GM13976 (cell line): ENCODE measurements around the gene CAMK2A.

Experiments used
- DNase-seq: peaks from one replicate; pipeline ENCODE4 v3.0.0; 2012; ENCODE audit warnings: low spot score
- in situ Hi-C: fragments of 300-500 bp; cut with MboI; formaldehyde crosslinking; loops from one replicate; pipeline ENCODE4 v1.12.0; 2022; ENCODE audit warnings: low sequenced_read_pairs, mixed read lengths, inconsistent platforms; ENCODE audit not compliant: unreplicated experiment
- TF ChIP-seq, protein P1 (sequence below): IDR thresholded peaks from 2 replicates; pipeline ENCODE4 v1.5.1; 2012; ENCODE audit warnings: borderline replicate concordance, mild to moderate bottlenecking; ENCODE audit not compliant: insufficient read depth; ENCODE audit errors: extremely low read depth, missing control alignments, control extremely low read depth

The CAMK2A gene

DNA sequence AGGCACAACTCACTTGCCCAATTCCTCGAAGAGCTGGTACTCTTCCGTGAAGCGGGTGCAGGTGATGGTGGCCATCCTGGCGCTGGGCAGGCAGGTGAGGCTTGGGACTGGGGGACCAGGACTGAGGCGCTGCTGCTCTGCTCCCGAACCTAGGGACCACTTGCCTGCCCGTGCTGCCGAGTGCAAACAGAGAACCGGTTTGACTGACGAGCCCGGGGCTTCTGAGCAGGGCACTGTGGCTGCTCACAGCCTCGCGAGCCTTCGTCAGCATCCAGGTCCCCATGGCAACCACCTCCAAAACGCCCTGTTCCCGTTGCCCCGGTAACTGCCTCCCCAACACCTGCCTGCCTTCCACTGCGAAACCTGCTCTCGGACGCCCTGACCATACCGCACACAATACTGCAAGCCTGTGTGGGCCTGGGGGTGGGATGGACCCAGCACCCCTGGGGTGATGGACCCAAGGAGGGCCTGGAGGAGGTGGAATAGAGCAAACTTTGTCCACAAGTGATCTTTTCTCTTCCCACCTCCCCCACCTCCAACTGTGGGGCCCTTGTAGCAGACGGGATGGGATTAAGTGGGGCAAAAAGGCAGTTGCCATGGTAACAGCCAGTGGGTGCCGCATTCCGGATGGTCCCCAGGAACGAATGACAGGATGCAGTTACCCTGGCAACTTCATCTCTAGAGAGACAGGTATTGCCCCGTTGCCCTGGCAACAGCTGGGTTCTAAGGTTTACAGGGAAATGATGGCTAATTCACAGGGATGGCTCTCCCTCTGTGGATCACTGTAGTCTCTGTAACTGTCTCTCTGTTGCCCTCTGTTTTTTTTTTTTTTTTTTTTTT lies at the start of gene CAMK2A:
Gene CAMK2A (minus strand): TSS at position 223 of the 840 bp plus-strand sequence. CDS start 148 bp downstream, at position 75.
- TF ChIP-seq, protein P1, sequence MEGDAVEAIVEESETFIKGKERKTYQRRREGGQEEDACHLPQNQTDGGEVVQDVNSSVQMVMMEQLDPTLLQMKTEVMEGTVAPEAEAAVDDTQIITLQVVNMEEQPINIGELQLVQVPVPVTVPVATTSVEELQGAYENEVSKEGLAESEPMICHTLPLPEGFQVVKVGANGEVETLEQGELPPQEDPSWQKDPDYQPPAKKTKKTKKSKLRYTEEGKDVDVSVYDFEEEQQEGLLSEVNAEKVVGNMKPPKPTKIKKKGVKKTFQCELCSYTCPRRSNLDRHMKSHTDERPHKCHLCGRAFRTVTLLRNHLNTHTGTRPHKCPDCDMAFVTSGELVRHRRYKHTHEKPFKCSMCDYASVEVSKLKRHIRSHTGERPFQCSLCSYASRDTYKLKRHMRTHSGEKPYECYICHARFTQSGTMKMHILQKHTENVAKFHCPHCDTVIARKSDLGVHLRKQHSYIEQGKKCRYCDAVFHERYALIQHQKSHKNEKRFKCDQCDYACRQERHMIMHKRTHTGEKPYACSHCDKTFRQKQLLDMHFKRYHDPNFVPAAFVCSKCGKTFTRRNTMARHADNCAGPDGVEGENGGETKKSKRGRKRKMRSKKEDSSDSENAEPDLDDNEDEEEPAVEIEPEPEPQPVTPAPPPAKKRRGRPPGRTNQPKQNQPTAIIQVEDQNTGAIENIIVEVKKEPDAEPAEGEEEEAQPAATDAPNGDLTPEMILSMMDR: no peak
- DNase-seq: no peak
- in situ Hi-C loops: no loop called here

DNA sequence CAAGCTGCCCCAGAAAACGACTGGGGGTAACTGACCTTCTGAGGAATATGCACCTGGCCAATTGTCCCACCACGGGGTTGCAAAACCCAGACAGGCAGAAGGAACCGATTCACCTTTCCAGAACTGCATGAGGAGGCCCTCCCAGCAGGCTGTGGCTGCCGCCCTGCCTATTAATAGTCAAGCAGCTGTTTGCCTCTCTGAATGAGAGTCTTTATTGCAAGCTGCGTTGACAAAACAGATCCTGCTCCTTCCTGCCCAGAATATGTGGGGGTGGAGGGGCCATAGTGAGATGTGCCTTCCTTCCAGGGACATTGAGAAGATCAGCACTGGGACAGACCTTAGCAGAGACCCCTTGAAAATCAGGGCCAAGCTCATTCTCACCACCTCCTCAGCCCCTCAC lies 49.6 kb upstream of the CAMK2A start:
- DNase-seq: no peak
- in situ Hi-C loops: no loop called here
- TF ChIP-seq, protein P1: no peak

DNA sequence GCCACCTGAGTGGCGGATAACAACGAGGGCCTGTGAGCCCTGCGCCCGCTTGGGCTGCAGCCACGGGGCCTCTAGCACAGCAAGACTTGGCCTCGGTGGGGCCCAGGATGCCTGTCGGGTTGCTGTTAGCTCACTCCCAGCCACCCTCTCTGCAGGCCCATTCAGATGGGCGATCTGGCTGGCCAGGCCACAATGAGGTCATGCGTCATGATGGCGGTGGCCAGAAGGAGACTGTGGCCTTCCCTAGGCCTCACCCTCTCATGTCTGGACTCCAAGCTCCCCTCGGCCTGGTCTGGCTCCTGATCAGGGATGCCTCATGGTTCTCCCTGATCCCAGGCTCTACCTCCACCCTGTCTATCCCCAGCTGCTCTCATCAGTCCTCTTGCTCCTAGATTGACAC lies 49.0 kb upstream of the CAMK2A start:
- DNase-seq: no peak
- in situ Hi-C loops: no loop called here

DNA sequence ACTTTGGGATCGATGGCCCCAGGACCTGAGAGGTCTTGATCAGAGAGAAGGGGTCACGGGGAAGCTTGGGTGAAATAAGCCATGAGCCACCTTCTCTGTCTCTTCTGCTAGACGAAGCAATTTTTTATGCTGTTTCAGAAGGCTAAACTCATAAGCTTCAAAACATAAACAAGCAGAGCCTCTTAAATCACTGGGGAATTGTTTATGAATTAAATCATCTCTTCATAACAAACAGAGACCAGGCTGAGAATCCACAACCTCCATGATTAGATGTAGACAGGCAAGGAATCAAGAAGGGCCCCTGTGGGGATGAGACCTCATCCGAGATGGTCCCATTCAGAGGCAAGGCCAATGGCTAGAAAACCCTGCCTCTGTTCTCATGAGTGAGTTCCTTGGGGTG lies 46.2 kb upstream of the CAMK2A start:
- DNase-seq: no peak
- in situ Hi-C loops: no loop called here
- TF ChIP-seq, protein P1: no peak

More for the DNA sequence above, 49.0 kb upstream of the CAMK2A start:
- TF ChIP-seq, protein P1: no peak

DNA sequence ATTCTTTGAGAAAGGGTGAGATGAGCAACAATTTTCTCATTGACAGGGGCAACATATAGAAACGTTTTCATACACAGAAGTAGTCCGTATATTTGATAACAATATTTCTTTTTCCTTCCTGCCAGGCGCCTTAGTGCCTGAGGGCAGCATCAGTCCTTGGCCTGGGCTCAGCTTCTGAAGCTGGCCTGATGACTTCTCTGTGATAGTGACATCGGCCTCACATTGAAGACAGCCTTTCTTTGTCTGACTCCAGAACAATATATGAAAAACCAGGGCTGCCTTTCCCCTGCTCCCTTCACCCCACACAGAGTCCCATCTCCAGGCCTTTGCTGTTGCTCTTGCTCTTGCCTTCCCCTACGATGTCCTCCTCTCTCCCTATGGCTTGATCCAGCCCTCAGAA lies 43.8 kb upstream of the CAMK2A start:
- TF ChIP-seq, protein P1: no peak
- in situ Hi-C loops: no loop called here
- DNase-seq: no peak

DNA sequence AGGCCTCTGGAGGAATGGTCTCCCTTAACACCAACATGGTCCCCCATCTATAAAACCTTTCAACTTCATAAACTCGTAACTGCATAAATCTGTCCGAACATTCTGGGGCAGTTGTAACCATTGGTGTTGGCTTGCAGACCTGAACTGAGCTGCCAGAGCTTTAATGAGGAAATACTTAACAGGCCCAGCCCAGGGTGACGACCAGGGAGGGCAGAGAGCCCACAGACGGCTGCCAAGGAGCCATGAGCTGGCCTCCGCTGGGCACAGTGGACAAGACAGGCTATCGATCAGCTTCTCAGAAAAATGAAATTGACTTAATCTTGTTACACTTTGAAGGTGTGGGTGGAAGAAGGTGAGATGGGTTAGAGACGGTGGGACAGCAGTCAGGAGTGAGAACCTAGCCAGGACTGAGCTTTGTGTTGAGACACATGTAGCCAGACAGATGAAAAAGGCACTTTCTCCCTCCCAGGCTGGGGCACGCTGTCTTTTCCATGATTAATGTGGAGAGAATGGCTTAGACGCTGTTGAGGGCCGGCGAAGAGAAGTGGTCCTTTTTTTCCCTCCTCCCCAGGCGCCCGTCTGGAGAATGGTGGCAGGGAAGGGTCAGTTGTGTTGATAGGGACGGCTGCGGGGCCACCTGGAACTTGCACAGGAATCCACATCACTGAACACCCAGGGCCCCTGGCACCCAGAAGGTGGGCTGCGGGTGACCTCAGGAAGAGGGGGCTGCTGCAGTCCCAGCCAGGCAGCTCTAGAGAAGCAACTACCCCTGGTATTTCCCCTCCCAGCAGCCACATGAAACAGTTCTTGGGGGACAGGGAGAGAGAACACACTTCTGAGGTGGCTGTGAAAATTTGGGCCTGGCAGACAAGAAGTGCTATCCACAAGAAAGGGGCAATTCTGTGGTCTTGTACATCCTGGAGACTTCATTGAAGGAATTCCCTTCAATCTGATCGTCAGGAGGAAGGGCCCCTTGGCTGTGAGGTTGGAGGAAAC lies 40.6 kb upstream of the CAMK2A start:
- TF ChIP-seq, protein P1: no peak
- DNase-seq: no peak
- in situ Hi-C loops: no loop called here
